HG02938 (cell line): ENCODE measurements around the gene BLOC1S1.

Source experiments
- ATAC-seq: cut with Tn5 transposase; IDR thresholded peaks from one replicate; pipeline ENCODE4 v1.9.1; 2021; ENCODE audit warnings: mild to moderate bottlenecking, moderate library complexity; ENCODE audit not compliant: unreplicated experiment

BLOC1S1 gene

DNA sequence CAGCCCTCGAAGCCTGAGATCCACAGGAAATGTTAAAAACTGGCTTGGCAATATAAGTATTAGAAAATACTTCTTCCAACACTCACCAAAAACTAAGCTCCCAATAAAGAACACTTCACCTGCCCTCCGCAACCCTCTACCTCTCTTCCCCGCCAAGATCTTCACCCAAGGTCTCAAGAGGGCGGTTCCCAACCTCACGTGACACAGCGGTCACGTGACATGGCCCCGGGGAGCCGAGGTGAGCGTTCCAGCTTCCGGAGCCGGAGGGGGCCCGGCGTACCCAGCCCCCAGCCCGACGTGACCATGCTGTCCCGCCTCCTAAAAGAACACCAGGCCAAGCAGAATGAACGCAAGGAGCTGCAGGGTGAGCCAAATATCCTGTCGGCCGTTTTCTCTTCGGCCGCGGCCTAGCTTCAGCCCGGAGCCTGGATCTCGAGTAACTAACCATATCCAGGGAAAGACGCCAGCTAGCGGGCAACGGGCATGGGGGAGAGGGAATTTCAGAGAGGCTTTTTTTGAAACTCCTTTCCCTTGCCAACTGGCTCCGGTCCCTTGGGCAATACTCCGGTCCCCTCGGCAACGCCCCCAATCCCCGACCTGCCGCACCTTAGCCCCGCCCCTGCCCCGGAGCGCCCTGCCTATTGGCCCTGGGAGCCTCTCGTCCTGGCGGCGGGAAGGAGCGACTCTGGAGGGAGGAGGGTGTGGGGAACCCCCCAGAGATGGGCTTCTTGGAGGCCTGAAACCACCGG lies at the start of gene BLOC1S1:
TSS of gene BLOC1S1 (plus strand) at position 214 of the 749 bp plus-strand sequence. CDS start at position 220, 6 bp downstream.
- peak; percentile 84 for ATAC-seq

DNA sequence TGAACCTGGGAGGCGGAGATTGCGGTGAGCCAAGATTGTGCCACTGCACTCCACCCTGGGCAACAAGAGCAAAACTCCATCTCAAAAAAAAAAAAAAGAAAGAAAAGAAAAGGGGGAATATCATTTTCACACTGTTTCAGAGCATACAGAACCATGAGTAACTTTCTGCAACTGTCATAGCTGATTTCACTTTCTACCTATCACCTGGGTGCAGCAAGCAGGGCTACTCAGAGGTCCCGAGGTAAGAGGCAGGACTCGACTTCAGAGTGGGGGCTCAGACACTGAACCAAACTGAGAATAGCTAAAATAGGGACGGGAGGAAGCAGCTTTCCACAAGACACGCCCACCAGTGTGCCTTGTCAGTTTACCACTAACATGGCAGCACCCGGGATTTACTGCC lies 49.3 kb upstream of the BLOC1S1 start:
- no peak for ATAC-seq

DNA sequence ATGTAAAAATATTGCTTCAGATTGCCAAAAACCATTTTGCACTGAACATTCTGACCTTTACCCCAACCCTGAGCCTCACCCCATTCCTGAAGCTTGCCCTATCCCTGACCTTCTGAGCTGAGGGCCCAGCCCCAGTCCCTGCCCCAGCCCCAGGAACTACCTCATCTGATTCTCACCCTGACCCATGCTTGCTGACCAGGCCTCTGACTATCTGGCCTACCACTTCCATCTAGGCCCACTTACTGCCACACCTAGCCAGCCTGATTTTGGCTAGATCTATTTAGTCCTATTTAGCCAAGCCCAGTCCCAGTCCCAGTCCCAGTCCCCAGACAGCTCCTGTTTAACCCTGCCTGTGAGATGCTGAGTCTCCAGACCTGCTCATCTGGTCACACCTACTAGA lies 45.6 kb upstream of the BLOC1S1 start:
- ATAC-seq: no peak

DNA sequence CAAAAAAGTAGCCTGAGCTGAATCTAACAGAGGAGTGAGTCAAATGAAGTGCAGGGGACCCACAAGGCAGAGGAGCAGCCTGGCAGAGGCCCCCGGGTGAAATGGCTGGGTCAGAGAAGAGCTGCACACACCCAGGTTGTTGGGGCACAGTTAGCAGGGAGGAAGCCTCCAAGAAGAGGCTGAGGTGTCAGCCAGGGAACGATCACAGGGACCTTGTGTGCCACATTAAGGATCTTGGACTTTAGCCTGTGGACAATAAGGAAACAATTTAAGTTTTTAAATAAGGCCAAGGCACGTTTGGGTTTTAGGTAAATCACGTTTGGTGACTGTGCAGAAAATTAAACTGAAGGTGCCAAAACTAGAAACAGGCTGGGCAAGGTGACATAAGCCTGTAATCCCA lies 44.1 kb upstream of the BLOC1S1 start:
- ATAC-seq: no peak

DNA sequence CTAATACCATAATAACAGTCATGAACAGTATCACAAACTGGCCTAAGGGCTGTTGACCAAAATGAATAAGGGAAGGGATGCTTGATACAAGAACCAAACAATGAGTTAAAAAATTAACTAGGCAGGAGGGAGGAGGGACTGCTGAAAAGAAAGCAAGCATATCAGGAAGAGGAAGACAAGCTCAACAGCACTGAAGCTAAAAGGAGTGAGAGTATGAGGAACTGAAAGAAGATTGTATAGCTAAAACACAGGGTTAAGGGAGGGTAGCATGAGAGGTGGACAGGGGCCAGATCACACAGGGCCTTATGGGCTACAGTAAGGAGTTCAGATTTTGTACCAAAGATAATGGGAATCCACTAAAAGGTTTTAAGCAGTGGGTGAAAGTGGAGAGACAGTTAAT lies 42.2 kb upstream of the BLOC1S1 start:
- peak; percentile 98 for ATAC-seq

DNA sequence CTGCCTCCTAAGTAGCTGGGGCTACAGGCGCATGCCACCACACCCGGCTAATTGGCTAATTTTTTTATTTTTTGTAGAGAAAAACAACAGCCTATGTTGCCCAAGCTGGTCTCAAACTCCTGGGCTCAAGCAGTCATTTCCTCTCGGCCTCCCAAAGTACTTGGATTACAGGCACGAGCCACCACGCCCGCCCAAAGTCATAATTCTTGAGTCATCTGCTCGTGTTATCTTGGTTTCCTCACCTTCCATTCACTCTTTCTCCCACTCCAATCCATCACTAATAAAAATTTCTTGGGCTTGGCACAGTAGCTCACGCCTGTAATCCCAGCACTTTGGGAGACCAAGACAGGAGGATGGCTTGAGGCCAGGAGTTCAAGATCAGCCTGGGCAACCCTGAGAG lies 40.2 kb upstream of the BLOC1S1 start:
- no peak for ATAC-seq

DNA sequence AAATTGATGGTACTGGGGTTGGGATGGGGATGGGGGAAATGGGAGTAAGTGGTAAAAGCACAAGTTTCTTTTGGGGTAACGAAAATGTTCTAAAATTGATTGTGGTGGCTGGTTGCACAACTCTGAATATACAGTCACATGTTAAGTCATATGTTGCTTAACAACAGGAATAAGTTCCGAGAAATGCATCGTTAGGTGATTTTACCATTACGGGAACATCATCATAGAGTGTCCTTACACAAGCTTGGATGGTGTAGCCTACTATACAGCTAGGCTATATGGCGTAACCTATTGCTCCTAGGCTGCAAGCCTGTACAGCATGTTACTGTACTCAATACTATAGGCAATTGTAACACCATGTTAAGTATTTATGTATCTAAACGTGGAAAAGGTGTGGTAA lies 39.1 kb upstream of the BLOC1S1 start:
- ATAC-seq: no peak

DNA sequence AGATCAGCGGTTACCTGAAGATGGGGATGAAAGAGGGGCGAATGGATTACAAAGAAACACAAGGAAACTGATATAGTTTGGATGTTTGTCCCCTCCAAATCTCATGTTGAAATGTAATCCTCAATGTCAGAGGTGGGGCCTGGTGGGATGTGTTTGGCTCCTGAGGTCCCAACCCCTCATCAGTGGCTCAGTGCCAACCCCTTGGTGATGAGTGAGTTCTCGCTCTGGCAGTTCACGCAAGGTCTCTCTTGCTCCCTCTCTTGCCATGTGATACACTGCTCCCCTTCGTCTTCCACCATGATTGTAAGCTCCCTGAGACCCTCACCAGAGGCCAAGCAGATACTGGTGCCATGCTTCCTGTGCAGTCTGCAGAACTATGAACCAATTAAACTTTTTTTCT lies 36.2 kb upstream of the BLOC1S1 start:
- ATAC-seq: no peak

DNA sequence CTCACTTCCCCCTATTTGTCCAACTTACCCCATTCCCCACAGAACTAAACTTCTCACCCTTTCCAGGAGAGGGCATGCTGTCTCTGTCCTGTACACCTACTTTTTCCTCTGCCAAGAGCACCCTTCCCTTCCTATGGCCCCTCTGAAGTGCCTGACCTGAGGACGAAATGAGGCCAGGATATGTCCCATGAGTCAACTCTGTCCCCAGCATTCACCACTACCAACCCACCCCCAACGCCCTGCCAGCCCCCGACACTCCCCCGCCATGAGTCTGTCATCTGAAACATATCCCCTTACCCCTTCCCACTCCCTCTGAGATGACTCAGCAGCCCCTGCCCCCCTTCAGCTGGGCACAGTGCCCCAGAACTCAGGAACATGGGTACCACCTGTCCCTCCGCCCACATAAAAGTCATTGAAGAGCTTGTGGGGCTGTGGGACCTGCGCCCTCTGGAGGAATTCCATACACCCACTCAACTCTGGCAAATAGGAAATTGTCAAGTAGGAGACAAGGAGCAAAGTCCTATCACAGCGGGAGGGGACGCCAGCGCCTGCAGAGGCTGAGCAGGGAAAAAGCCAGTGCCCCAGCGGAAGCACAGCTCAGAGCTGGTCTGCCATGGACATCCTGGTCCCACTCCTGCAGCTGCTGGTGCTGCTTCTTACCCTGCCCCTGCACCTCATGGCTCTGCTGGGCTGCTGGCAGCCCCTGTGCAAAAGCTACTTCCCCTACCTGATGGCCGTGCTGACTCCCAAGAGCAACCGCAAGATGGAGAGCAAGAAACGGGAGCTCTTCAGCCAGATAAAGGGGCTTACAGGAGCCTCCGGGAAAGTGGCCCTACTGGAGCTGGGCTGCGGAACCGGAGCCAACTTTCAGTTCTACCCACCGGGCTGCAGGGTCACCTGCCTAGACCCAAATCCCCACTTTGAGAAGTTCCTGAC lies 34.4 kb upstream of the BLOC1S1 start:
- no peak for ATAC-seq

DNA sequence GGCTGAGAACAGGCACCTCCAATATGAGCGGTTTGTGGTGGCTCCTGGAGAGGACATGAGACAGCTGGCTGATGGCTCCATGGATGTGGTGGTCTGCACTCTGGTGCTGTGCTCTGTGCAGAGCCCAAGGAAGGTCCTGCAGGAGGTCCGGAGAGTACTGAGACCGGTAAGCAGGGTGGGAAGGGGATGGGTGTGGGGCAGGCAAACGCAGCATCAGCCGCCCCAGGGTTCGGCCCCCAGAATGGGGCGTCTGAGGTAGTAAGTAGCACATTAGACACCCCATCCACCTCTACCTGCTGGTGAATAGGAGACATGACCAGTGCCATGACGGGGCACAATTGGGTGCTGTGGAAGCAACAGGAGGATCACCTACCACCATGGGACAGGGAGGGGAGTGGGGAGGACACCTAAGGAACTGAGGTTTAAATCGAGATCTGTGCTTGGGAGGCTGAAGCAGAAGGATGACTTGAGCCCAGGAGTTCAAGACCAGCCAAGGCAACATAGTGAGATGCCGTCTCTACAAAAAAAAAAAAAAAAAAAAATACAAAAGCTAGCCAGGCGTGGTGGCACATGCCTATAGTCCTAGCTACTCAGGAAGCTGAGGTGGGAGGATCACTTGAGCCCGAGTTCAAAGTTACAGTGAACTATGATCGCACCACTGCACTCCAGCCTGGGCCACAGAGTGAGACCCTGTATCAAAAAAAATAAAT lies 33.6 kb upstream of the BLOC1S1 start:
- no peak for ATAC-seq

DNA sequence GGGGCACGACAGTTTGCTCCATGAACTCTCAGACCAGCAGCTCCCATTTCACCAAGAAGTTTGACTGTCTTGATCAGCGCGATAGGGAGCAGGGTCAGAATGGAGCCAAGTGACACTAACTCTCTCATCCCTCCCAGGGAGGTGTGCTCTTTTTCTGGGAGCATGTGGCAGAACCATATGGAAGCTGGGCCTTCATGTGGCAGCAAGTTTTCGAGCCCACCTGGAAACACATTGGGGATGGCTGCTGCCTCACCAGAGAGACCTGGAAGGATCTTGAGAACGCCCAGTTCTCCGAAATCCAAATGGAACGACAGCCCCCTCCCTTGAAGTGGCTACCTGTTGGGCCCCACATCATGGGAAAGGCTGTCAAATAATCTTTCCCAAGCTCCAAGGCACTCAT lies 32.2 kb upstream of the BLOC1S1 start:
- no peak for ATAC-seq

DNA sequence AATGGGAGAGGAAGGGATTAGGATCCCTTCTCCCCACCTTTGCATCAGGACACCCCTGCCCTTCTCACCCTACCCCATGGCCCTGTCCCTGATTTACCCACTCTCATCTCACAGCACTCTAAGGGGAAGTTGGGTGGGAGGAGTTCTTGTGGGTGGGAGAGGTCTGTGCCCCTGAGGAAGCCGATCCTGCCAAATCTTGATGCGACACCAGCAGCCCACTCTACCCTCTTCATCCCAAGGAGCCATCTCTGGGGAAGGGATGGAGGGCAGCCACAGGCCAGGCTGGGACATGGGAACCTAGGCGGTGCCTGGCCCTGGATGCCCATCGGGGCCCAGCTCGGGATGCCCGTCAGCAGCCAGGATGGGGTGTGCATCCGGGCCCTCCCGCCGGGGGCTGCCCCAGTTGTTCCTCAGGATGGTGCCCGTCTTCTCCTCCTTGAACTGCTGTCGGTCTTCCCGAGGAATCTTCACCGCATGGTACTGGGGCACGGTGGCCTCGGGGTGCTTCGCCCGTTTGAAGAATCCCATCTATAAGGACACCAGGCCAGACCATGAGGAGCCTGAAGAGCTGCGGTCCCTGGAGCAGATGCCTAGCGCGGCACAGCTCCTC lies 31.0 kb upstream of the BLOC1S1 start:
- ATAC-seq: no peak

DNA sequence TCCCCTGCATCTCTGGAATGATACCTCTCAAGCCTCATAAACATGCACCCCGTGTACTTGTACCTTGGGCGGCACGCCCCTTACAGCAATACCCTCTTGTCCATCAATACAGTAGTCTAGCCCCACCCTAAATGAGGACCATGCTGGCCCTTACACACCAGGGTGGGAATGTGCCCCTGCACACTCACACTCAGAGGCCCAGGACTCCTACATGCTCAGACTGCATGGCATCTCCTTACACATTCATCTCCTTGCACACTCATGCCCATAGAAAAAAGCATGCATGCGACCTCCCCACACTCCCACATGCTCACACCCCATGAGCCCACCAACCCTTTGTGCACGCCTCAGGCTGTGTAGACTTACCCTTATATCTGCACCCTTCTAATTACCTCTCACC lies 30.2 kb upstream of the BLOC1S1 start:
- ATAC-seq: no peak

DNA sequence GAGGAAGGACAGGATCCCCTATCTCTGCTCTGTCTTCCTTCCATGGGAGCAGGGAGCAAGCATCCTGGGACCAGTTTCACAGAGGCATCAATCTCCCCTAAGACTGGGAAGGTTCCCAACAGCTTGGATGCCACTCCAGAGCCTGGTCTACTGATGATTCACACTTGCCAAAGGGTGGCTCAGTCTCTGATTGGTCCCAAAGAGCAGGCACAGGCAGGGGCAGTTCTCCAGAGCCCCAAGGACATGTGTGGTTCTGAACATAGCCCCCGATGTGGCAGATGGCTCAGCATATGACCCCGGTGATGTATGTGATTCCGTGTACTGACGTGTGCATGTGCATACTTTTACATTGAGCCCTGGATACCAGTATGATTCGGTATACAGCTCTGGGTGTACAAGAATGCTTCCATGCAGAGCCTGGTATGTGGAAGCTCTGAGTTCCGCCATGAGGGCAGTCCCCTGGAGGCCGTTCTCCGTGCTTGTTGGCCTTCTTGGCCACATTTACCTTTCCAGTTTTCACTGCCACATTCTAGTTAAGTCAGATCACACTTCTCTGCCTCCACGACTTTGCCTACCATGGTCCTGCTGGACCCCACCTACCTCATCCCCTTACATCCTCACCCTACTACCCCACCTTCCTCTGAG lies 29.4 kb upstream of the BLOC1S1 start:
- ATAC-seq: no peak

DNA sequence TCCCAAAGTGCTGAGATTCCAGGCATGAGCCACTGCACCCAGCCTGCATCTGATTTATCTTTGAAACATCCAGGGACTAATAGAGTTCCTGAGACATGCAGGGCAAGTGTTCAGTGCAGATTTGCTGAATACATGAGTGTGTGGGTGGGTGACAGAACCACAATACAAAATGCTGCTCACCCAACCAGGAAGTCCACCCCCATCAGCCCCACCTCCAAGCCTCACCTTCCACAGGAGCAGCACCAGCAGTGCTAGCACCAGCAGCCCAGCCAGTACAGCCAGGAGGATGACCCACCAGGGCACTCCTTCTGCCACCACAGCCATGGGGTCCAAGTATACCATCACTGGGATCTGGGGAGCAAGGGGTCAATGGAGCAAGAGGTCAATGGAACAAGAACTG lies 28.1 kb upstream of the BLOC1S1 start:
- ATAC-seq: no peak

DNA sequence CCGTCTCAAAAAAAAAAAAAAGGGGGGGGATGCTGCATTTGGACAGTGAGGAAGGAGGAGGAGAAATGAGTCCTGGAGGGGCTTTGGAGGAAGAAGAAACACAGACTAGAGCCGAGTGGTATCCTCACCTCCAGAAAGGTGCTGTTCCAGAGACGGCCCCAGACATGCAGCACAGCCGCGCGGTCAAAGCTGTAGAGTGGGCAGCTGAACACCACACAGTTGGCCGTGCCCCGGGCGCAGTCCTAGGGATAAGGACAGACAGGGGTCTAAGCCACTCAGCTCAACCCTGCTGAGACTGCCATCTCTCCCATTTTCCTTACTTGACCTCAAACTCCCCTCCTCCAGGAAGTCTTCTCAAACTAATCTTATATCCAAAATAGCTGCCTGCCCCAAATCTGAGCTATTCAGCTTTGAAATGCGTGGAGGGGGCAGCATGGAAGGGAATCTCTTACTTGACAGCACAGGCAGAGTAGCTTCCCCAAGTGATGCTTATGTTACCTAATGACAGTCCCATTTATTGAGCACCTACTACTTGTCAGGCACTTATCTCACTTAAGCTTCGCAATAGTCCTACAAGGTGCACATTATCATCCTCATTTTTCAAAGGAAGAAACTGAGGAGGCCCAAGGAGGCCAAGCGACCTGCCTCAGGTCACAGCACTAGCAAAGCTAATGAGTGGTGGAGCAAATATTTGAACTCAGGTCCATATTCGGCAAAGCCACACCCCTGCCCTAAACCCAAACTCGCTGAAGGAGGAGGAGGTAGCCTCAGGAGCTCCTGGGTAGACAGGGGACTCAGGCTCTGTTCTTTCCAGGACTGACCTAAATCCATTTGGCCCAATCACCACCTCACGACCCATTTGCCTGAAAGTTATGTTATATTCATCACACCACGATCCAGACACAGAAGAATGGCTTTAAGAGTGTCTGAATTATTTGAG lies 26.9 kb upstream of the BLOC1S1 start:
- ATAC-seq: no peak

DNA sequence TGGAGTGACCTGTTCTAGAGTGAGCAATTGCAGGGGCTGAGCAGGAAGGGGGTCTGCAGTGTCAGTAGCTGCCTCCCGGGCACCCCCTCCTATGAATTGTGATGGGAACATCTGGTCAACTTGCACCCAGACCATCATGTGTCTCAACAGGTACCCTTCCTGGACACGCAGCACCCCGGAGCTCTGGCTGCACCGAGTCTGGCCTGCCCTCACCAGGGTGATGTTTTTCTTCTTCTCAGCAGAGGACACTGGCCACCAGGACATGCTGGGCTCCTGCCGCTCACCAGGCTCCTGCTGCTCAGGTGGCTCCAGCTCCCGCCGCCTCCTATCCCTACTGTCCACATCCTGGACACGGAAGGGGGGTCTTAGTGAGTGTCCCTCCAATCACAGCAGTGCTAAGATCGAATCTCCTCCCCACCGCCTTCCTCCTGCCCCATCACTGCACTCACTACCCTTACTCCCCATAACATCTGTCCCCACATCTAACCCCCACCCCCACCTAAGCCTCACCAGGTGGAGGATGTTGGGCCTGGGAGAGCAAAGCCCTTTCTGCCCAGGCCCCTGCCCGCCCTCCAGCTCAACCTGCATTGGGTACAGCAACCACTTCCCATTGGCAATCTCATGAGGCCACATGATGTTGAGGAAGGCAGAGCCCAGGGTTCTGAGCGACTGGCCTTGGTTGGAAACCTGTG lies 23.1 kb upstream of the BLOC1S1 start:
- ATAC-seq: no peak

DNA sequence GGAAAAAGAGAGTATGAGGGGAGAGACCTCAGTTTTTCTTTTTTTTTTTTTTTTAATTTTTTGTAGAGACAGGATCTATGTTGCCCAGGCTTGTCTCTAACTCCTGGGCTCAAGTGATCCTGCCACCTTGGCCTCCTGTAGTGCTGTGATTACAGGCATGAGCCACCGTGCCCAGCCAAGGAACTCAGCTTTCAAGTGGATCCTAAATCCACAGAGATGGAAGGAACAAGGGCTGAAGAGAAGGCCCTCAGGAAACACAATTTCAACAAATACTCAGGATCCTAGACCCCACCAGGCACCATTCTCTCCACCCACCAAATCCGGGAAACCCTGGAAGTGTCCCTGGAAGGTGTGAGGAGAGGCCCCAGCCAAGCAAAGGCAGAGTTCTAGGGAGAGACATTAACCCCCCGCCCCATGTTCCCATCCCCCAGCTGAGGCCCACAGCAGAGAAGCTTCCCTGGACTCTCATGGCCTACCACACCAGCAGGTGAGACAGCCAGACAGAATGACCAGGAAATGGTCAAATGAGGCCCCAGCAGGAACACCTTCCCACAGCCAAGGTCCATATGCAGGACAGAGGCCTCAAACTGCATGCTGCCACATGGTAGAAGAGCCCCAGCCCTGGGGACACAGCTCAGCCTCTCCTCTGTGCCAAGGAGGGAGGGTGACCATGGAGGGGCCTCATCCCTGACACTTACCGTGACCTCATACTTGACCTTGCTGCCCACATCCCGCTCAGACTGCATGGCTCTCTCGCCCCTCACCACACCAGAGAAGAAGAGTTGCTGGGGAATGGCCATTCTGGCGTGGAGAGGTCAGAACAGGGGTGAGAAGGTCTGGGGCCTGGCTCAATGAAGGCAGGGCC lies 22.3 kb upstream of the BLOC1S1 start:
- ATAC-seq: no peak
